Stimulated activated CD8-positive, alpha-beta memory T cell treated with anti-CD3 and anti-CD28 coated beads, Interleukin-4, amount 100 ng/mL, for 4 hours (primary cell): ENCODE data around the gene PRICKLE4.

Experiments used
- DNase-seq, 2 donors: peaks; one replicate each; pipeline ENCODE4 v3.0.0-alpha.2; 2020; ENCODE audit warnings: low read depth in 2 of 2, low spot score in 1 of 2

The PRICKLE4 gene

GRCh38 chr6:41770381-41771057 lies 10.1 kb upstream of the PRICKLE4 start:
- no peak for DNase-seq

GRCh38 chr6:41771058-41771983 lies 9.3 kb upstream of the PRICKLE4 start:
- DNase-seq, result no peak

- no peak for DNase-seq
Observed at GRCh38 chr6:41774841-41775240, 5.7 kb upstream of the PRICKLE4 start.

GRCh38 chr6:41775293-41775882 lies 5.2 kb upstream of the PRICKLE4 start:
- DNase-seq, result no peak

- no peak for DNase-seq
Observed at GRCh38 chr6:41777551-41778285, 2.9 kb upstream of the PRICKLE4 start.

- no peak for DNase-seq
Observed at GRCh38 chr6:41778895-41779294, 1.7 kb upstream of the PRICKLE4 start.

GRCh38 chr6:41779336-41779735 lies 1.2 kb upstream of the PRICKLE4 start:
- no peak for DNase-seq

- peak; percentile 98 to 99 for DNase-seq
Observed at GRCh38 chr6:41779788-41780550, 613 bp upstream of the PRICKLE4 start, which contains the start of gene FRS3. Gene FRS3 (minus strand): TSS chr6:41779900. CDS start chr6:41776987, 2,913 bp downstream.

- no peak for DNase-seq
Observed at GRCh38 chr6:41781366-41781730, 766 bp downstream of the PRICKLE4 start.

- no peak for DNase-seq
Observed at GRCh38 chr6:41783106-41783780, 2.7 kb downstream of the PRICKLE4 start.

- no peak for DNase-seq
Observed at GRCh38 chr6:41784581-41785171, 4.1 kb downstream of the PRICKLE4 start.

GRCh38 chr6:41785254-41785653 lies 4.7 kb downstream of the PRICKLE4 start:
- DNase-seq, result no peak

- DNase-seq, result no peak
Observed at GRCh38 chr6:41785689-41786450, 5.3 kb downstream of the PRICKLE4 start.

GRCh38 chr6:41786451-41787218 lies 6.1 kb downstream of the PRICKLE4 start:
- DNase-seq, result peak; percentile 77 to 78

GRCh38 chr6:41787219-41787917 lies 6.8 kb downstream of the PRICKLE4 start, which contains the start of gene TOMM6:
Gene TOMM6 (plus strand): TSS chr6:41787694. CDS start chr6:41787698, 4 bp downstream.
- peak; percentile 89 to 90 for DNase-seq

GRCh38 chr6:41789390-41789724 lies 8.8 kb downstream of the PRICKLE4 start:
- no peak for DNase-seq

- no peak for DNase-seq
Observed at GRCh38 chr6:41790045-41790444, 9.5 kb downstream of the PRICKLE4 start.
